NT2/D1 (cell line): ENCODE measurements around the gene GFRA1.

ENCODE experiments used
- SUZ12 ChIP-seq: IDR thresholded peaks from 2 replicates; pipeline ENCODE4 v1.6.1; 2011; ENCODE audit not compliant: insufficient read length, insufficient read depth; ENCODE audit errors: extremely low read depth
- YY1 ChIP-seq: IDR thresholded peaks from 2 replicates; pipeline ENCODE4 v1.6.1; 2011; ENCODE audit not compliant: insufficient read length, insufficient read depth
- ZNF274 ChIP-seq: IDR thresholded peaks from 2 replicates; pipeline ENCODE4 v1.6.1; 2011; ENCODE audit warnings: mild to moderate bottlenecking, low read depth, low read length

DNA sequence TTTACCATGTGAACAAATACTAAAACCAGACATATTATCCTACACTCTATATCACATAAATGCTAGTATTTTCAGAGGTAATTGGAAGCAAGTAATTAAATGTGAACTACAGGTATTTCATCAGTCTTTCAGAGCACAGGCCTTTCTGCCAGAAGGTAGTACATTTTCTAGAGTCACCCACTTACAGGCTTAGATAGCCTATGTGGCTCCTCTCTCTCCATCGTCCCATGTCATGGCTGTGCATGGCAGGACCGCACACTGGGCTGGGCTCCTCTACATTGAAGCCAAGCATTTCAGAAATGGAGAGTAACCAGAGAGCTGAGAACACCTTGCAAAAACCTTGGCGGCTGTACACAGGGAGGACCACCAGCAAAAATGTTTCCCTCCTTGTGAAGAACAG is 49.7 kb downstream of the GFRA1 start:
- TF ChIP-seq ZNF274 (no peak), YY1 (no peak), SUZ12 (no peak)
